ENCODE results near the gene MRPS27. TPM values are rescaled to one million over a fixed set of nuclear protein-coding genes. Genes with fewer than 3 reads are reported as not detected.

The MRPS27 gene
- total and polyA plus RNA-seq, 9 of the 15 experiments (the other 6 are each of a cell fraction or from before 2014, with no cell fraction given) = 73.6 to 144 (median 106) TPM

GRCh38 chr5:72281764-72282499 is 38.1 kb downstream of the MRPS27 start (continued):
- TF ChIP-seq ZNF518B (CRISPR knock-in tag; IDR thresholded peaks at IDR 0.05) (no peak), SRSF1 (IDR thresholded peaks at IDR 0.05; ENCODE audit: low read depth, low read length) (no peak), HNRNPL (IDR thresholded peaks at IDR 0.05; ENCODE audit: low read depth, low read length) (no peak), EHMT2 (IDR thresholded peaks at IDR 0.05) (no peak), NR0B1 (IDR thresholded peaks at IDR 0.05; ENCODE audit: partially characterized antibody) (no peak), NR2C2 (CRISPR knock-in tag; IDR thresholded peaks at IDR 0.05) (no peak), NR2C2 (tag; IDR thresholded peaks at IDR 0.05) (peak; percentile 61; the same call in 1 of the 2 replicates), TARDBP (IDR thresholded peaks at IDR 0.05) (no peak), ZNF277 (CRISPR knock-in tag; IDR thresholded peaks at IDR 0.05; ENCODE audit: borderline replicate concordance) (no peak), NFRKB (IDR thresholded peaks at IDR 0.05; ENCODE audit: low read depth) (peak; percentile 84), POLR2AphosphoS5 (IDR thresholded peaks at IDR 0.05; ENCODE audit: control insufficient read depth, insufficient read depth, low read depth, low read length) (no peak), SMAD1 (IDR thresholded peaks at IDR 0.05; ENCODE audit: low read depth, low read length, partially characterized antibody) (no peak), SNAPC5 (CRISPR knock-in tag; IDR thresholded peaks at IDR 0.05) (no peak), NCOA2 (IDR thresholded peaks at IDR 0.05; ENCODE audit: partially characterized antibody in 2 of 2) (no peak), CHD2 (IDR thresholded peaks at IDR 0.05; ENCODE audit: low read depth, low read length) (no peak), SAFB (IDR thresholded peaks at IDR 0.05; ENCODE audit: borderline replicate concordance, low read depth, low read length) (no peak), SOX6 (IDR thresholded peaks at IDR 0.05) (peak; percentile 44; the same call in 1 of the 2 replicates), E2F3 (CRISPR knock-in tag; IDR thresholded peaks at IDR 0.05) (no peak), FOXK1 (CRISPR knock-in tag; IDR thresholded peaks at IDR 0.05; ENCODE audit: borderline replicate concordance) (no peak), MIER1 (IDR thresholded peaks at IDR 0.05; ENCODE audit: low read depth) (no peak), MTA1 (IDR thresholded peaks at IDR 0.05; ENCODE audit: borderline replicate concordance) (peak; percentile 28; the same call in 1 of the 2 replicates), RBFOX2 (IDR thresholded peaks at IDR 0.05; ENCODE audit: low read depth, low read length) (peak; percentile 82), ZNF224 (CRISPR knock-in tag; IDR thresholded peaks at IDR 0.05) (no peak), FOXK2 (conservative IDR thresholded peaks at IDR 0.05 in 1 of 2, IDR thresholded peaks at IDR 0.05 in 1 of 2; ENCODE audit: low read depth in 2 of 2) (no peak)
